ENCODE measurements around the gene MOK.

GRCh38 chr14:102297436-102298170 is 7.4 kb downstream of the MOK start:
- TF ChIP-seq POLR2A (IDR thresholded peaks at IDR 0.05; ENCODE audit: low read length) (no peak), GATA1 (IDR thresholded peaks at IDR 0.05; ENCODE audit: low read depth, low read length) (no peak)
